Hepatocyte (in vitro differentiated cells): ENCODE data around the gene ZNF792. TPM values are rescaled to one million over a fixed set of nuclear protein-coding genes. Genes with fewer than 3 reads are reported as not detected.

Experiments
- DNase-seq: peaks from one replicate; pipeline ENCODE4 v3.0.0-alpha.2; 2016; ENCODE audit warnings: low spot score
- H2AFZ ChIP-seq: fragments of 200-600 bp; sonication (generic); 2 replicates; pipeline ENCODE4 v1.6.0; 2016; ENCODE audit warnings: antibody characterized with exemption, mild to moderate bottlenecking
- H3K27ac ChIP-seq: fragments of 200-600 bp; sonication (generic); 2 replicates; pipeline ENCODE4 v1.5.1; 2016; ENCODE audit warnings: mild to moderate bottlenecking
- H3K27me3 ChIP-seq: fragments of 200-600 bp; sonication (generic); 2 replicates; pipeline ENCODE4 v1.6.1; 2016
- H3K36me3 ChIP-seq: fragments of 200-600 bp; sonication (generic); replicated peaks from 2 replicates; pipeline ENCODE4 v1.5.1; 2016; ENCODE audit warnings: low read depth; ENCODE audit not compliant: insufficient read depth
- H3K4me1 ChIP-seq: fragments of 200-600 bp; sonication (generic); 2 replicates; pipeline ENCODE4 v1.5.1; 2016; ENCODE audit warnings: mild to moderate bottlenecking, moderate library complexity; ENCODE audit not compliant: insufficient read depth
- H3K4me2 ChIP-seq: fragments of 200-600 bp; sonication (generic); 2 replicates; pipeline ENCODE4 v1.6.0; 2016
- H3K4me3 ChIP-seq: fragments of 200-600 bp; sonication (generic); 2 replicates; pipeline ENCODE4 v1.5.1; 2016; ENCODE audit warnings: mild to moderate bottlenecking
- H3K79me2 ChIP-seq: fragments of 200-600 bp; sonication (generic); 2 replicates; pipeline ENCODE4 v1.6.0; 2017; ENCODE audit warnings: mild to moderate bottlenecking
- H3K9me2 ChIP-seq: fragments of 200-600 bp; sonication (generic); replicated peaks from 2 replicates; pipeline ENCODE4 v1.6.0; 2017; ENCODE audit warnings: mild to moderate bottlenecking; ENCODE audit not compliant: insufficient read depth
- H3K9me3 ChIP-seq: fragments of 200-600 bp; sonication (generic); 2 replicates; pipeline ENCODE4 v1.5.1; 2016; ENCODE audit warnings: low read depth, mild to moderate bottlenecking
- H4K20me1 ChIP-seq: fragments of 200-600 bp; sonication (generic); 2 replicates; pipeline ENCODE4 v1.6.0; 2016; ENCODE audit warnings: mild to moderate bottlenecking; ENCODE audit not compliant: insufficient read depth, poor library complexity, severe bottlenecking
- EZH2 ChIP-seq: fragments of 200-600 bp; sonication (generic); IDR thresholded peaks from 2 replicates; pipeline ENCODE4 v1.6.1; 2016; ENCODE audit warnings: antibody characterized with exemption, mild to moderate bottlenecking, borderline replicate concordance
- EZH2phosphoT487 ChIP-seq: fragments of 200-600 bp; sonication (generic); IDR thresholded peaks from one replicate; pipeline ENCODE4 v1.6.1; 2018; ENCODE audit warnings: antibody characterized with exemption, mild to moderate bottlenecking, low read depth, moderate library complexity; ENCODE audit not compliant: unreplicated experiment, severe bottlenecking
- WGBS: methylation state at CpG from one replicate; pipeline ENCODE4 v1.1.6; 2016; ENCODE audit warnings: low lambda C conversion rate; ENCODE audit errors: missing lambda C conversion rate; 5-methylcytosine and 5-hydroxymethylcytosine counted together
- polyA plus RNA-seq: library from polyadenylated mRNA; unstranded; fragments of >200 nt; fragmentation: Nextera tagmentation; extraction: Ambion mirVana; gene quantifications from 2 replicates; pipeline ENCODE4 v1.2.1, GENCODE V29; 2016
- total RNA-seq: library from RNA; depleted of rRNA; stranded (reverse); fragments of >200 nt; gene quantifications from 2 replicates; pipeline ENCODE4 v1.2.3, GENCODE V29; 2014
- TF ChIP-seq, protein P1 (sequence below): fragments of 200-600 bp; sonication (generic); IDR thresholded peaks from 2 replicates; pipeline ENCODE4 v1.5.1; 2016; ENCODE audit warnings: antibody characterized with exemption, mild to moderate bottlenecking; ENCODE audit not compliant: poor library complexity

The ZNF792 gene
- total and polyA plus RNA-seq, 2 experiments from 2014 or later, result 3.5 to 9.5 TPM

DNA sequence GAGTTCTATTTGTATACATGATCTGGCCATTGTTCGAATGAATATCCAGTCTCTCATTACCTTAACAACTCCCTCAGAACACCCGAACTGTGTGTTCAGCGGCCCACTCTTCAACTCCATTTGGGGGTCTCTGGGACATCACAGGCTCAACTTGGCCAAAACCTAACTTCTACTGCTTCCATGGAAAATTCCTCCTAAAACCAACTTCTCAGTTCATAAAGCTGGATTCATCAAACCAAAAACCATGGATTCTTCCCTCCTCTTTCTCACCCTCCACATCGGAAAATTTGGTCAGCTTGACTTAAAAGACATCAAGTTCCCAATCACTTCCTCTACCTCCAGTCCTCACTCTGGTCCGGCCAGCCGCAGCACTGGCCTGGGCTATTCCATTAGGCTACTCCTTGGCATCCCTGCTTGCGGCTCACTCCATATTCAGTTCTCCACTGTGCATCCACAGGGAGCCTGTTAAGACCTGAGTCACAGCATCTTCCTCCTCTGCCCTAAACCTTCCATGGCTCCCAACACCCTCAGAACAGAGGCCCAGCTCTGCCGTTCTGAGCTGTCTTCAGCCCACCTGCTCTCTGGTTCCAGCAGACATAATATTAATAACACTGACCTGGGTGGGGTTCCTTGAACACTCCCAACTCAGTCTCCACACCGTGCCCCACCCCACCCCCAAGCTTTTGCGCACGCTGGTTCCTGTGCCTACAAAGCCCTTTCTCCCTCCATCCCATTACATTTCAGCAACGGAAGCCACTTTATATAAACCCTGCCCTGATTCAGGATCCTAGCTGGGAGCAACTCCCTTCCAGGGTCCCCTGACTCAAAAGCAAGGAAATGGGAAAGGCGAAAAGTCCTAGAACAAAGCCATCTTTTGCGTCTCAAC, 1.1 kb downstream of the ZNF792 start:
- no peak for DNase-seq
- H3K27me3 ChIP-seq, result no peaks in the 10 kb centered on the region

DNA sequence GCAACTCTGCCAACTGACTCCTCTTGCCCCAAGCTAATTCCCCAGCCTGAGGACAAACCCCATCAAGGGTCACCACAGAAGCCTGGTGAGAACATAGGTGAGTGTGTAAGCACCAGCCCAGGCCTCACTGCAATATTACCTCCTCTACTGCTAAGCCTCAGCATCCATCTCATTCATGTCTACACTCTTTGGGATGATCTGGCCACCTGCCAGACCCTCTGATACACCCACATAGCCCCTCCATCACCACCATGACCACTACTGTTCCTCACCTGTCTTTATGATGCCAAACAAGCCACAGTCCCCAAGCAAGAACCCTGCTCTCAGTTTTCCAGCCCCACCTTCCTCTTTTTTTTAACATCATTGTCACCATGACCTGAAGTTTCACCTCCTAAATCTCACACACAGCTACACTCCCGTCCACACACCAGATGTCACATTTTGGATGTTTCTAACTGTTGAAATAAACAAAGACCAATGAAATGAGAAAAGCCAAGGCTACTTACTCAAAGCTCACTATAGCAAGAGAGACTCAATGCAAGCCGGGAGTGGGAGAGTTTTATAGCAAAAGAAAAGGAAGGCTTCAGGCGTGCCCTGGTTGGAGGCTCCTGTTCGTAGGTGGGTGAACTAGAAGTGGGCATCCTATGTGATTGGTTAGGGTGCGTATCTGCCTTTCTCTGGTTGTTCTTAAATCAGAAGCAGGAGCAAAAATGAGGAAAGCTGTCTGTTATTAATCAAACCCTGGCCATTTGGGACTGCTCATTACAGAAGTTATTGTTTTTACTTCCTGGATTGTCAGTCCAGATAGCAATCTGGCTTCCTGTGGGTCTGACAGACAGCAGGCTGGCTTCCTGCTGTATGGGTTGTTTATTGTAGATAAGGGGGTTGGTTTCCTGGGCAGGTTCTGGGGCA, 2.0 kb downstream of the ZNF792 start:
- Histone ChIP-seq H3K4me1 (no peaks in the 10 kb centered on the region), H3K4me3 (no peak overlapping the region), H3K4me2 (peak overlapping the region; percentile 93), H3K27ac (peak overlapping the region; percentile 44), H3K9me2 (no peaks in the 10 kb centered on the region), H3K79me2 (peaks cover 35% of the 10 kb centered on the region), H3K36me3 (peaks cover 18% of the 10 kb centered on the region), H4K20me1 (no peaks in the 10 kb centered on the region), H3K9me3 (peaks cover 28% of the 10 kb centered on the region), H3K27me3 (no peaks in the 10 kb centered on the region), H2AFZ (no peak overlapping the region)
- DNase-seq, result no peak
- WGBS, result 77% methylated on average over 5 of the region's 5 CpGs
- TF ChIP-seq EZH2, result no peak
- no peak for TF ChIP-seq EZH2phosphoT487
- TF ChIP-seq, protein P1, sequence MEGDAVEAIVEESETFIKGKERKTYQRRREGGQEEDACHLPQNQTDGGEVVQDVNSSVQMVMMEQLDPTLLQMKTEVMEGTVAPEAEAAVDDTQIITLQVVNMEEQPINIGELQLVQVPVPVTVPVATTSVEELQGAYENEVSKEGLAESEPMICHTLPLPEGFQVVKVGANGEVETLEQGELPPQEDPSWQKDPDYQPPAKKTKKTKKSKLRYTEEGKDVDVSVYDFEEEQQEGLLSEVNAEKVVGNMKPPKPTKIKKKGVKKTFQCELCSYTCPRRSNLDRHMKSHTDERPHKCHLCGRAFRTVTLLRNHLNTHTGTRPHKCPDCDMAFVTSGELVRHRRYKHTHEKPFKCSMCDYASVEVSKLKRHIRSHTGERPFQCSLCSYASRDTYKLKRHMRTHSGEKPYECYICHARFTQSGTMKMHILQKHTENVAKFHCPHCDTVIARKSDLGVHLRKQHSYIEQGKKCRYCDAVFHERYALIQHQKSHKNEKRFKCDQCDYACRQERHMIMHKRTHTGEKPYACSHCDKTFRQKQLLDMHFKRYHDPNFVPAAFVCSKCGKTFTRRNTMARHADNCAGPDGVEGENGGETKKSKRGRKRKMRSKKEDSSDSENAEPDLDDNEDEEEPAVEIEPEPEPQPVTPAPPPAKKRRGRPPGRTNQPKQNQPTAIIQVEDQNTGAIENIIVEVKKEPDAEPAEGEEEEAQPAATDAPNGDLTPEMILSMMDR, result no peak

More for the DNA sequence above, 1.1 kb downstream of the ZNF792 start:
- no peaks in the 10 kb centered on the region for H4K20me1 ChIP-seq
- 30% methylated on average over 14 of the region's 14 CpGs for WGBS
- H3K36me3 ChIP-seq, result peaks cover 12% of the 10 kb centered on the region
- peaks cover 35% of the 10 kb centered on the region for H3K79me2 ChIP-seq
- TF ChIP-seq EZH2phosphoT487 (no peak), EZH2 (no peak)
- TF ChIP-seq, protein P1, result no peak
- H3K4me3 ChIP-seq, result peak overlapping the region; percentile 93
- peaks cover 19% of the 10 kb centered on the region for H3K9me3 ChIP-seq
- no peaks in the 10 kb centered on the region for H3K4me1 ChIP-seq
- H3K27ac ChIP-seq, result peak overlapping the region; percentile 44
- no peaks in the 10 kb centered on the region for H3K9me2 ChIP-seq
- peak overlapping the region; percentile 93 for H3K4me2 ChIP-seq
- peak overlapping the region; percentile 91 for H2AFZ ChIP-seq

DNA sequence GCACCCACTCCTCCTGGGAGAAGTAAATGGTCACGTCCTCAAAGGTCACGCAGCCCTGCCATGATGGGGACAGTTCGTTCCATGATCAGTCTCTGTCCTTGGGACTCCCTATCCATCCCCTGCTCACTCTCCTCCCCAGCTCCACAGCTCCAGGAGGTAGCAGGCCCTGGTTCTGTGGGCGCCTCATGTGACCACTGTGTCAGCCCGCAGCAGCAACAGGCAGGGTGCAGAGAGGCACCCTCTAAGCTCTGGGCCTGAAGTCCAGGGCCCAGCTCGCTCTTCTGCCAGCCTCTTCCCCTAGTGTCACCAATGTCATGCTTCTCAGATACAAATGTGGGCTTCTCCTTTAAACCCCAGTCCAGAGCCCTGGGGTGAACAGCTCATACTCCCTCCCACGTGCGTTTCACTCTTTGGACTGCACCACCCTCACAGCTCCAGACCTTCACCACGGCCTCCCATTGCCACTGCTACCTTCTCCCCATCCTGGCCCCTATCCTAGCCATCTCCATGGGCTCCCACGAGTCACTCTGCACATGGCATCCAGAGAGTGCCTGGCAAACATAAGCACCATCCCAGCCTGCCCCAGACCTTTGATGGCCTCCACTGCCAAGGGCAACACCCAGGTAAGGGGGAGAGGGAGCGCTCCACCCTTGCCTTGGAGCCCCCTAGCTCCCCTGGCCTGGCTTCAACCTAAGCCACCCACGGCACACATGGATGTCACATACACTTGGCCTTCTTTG, 2.9 kb downstream of the ZNF792 start:
- no peak overlapping the region for H3K4me3 ChIP-seq
- no peak overlapping the region for H3K27ac ChIP-seq
- peaks cover 35% of the 10 kb centered on the region for H3K79me2 ChIP-seq
- H2AFZ ChIP-seq, result no peak overlapping the region
- peak overlapping the region; percentile 93 for H3K4me2 ChIP-seq
- WGBS, result 99% methylated on average over 12 of the region's 12 CpGs
- no peak for DNase-seq
- H3K9me3 ChIP-seq, result peaks cover 37% of the 10 kb centered on the region
- H3K4me1 ChIP-seq, result no peaks in the 10 kb centered on the region
- H4K20me1 ChIP-seq, result no peaks in the 10 kb centered on the region
- peaks cover 18% of the 10 kb centered on the region for H3K36me3 ChIP-seq
- no peak for TF ChIP-seq EZH2
- TF ChIP-seq EZH2phosphoT487, result no peak
- TF ChIP-seq, protein P1, result no peak
- H3K27me3 ChIP-seq, result no peaks in the 10 kb centered on the region
- no peaks in the 10 kb centered on the region for H3K9me2 ChIP-seq
